Neural progenitor cell (in vitro differentiated cells): ENCODE data around the gene SERPINE1. TPM values are rescaled to one million over a fixed set of nuclear protein-coding genes. Genes with fewer than 3 reads are reported as not detected.
A peak's percentile ranks its signal among the peaks of the same experiment; 100 is the strongest.

ENCODE experiments used
- DNase-seq: peaks from one replicate; pipeline ENCODE4 v3.0.0-alpha.2; 2016; ENCODE audit warnings: low spot score
- H2AFZ ChIP-seq: fragments of 200-600 bp; sonication (generic); replicated peaks from 2 replicates; pipeline ENCODE4 v1.6.1; 2016; ENCODE audit warnings: antibody characterized with exemption
- H3F3A ChIP-seq: fragments of 200-600 bp; sonication (generic); 2 replicates; pipeline ENCODE4 v1.6.1; 2016; ENCODE audit warnings: antibody characterized with exemption, low read depth
- H3K27ac ChIP-seq: fragments of 200-600 bp; sonication (generic); 2 replicates; pipeline ENCODE4 v1.5.1; 2016; ENCODE audit warnings: mild to moderate bottlenecking
- H3K27me3 ChIP-seq: fragments of 200-600 bp; sonication (generic); 2 replicates; pipeline ENCODE4 v1.6.1; 2016; ENCODE audit warnings: mild to moderate bottlenecking, moderate library complexity
- H3K36me3 ChIP-seq: fragments of 200-600 bp; sonication (generic); 2 replicates; pipeline ENCODE4 v1.5.1; 2016
- H3K4me1 ChIP-seq: fragments of 200-600 bp; sonication (generic); 2 replicates; pipeline ENCODE4 v1.6.1; 2016; ENCODE audit warnings: mixed run types
- H3K4me2 ChIP-seq: fragments of 200-600 bp; sonication (generic); 2 replicates; pipeline ENCODE4 v1.6.1; 2016
- H3K4me3 ChIP-seq: fragments of 200-600 bp; sonication (generic); 2 replicates; pipeline ENCODE4 v1.5.1; 2016
- H3K79me2 ChIP-seq: fragments of 200-600 bp; sonication (generic); 2 replicates; pipeline ENCODE4 v1.6.1; 2016; ENCODE audit warnings: low read depth
- H3K9ac ChIP-seq: fragments of 200-600 bp; sonication (generic); 2 replicates; pipeline ENCODE4 v1.6.1; 2016
- H3K9me3 ChIP-seq: fragments of 200-600 bp; sonication (generic); 2 replicates; pipeline ENCODE4 v1.5.1; 2016; ENCODE audit warnings: low read depth
- H4K20me1 ChIP-seq: fragments of 200-600 bp; sonication (generic); 2 replicates; pipeline ENCODE4 v1.6.1; 2016; ENCODE audit warnings: low read depth
- H3K27ac Mint-ChIP-seq: 3 replicates; pipeline ENCODE4 v1.8.0; 2021; ENCODE audit warnings: mixed read lengths
- H3K27me3 Mint-ChIP-seq: 2 replicates; pipeline ENCODE4 v1.8.0; 2022; ENCODE audit warnings: low read depth, mild to moderate bottlenecking, inconsistent platforms, moderate library complexity, mixed read lengths; ENCODE audit not compliant: insufficient read depth
- H3K36me3 Mint-ChIP-seq: 3 replicates; pipeline ENCODE4 v1.8.0; 2021; ENCODE audit warnings: mixed read lengths
- H3K4me1 Mint-ChIP-seq: 3 replicates; pipeline ENCODE4 v1.8.0; 2021; ENCODE audit warnings: mixed read lengths
- H3K4me3 Mint-ChIP-seq: 3 replicates; pipeline ENCODE4 v1.8.0; 2021; ENCODE audit warnings: mild to moderate bottlenecking, moderate library complexity, mixed read lengths
- H3K9me3 Mint-ChIP-seq: 3 replicates; pipeline ENCODE4 v1.8.0; 2020; ENCODE audit warnings: mixed read lengths
- CTCF ChIP-seq: fragments of 200-600 bp; sonication (generic); IDR thresholded peaks from 2 replicates; pipeline ENCODE4 v1.5.1; 2017; ENCODE audit warnings: antibody characterized with exemption, mild to moderate bottlenecking
- EZH2 ChIP-seq: fragments of 200-600 bp; sonication (generic); IDR thresholded peaks from 2 replicates; pipeline ENCODE4 v1.6.1; 2017; ENCODE audit warnings: antibody characterized with exemption, mild to moderate bottlenecking, moderate library complexity
- EZH2phosphoT487 ChIP-seq: fragments of 200-600 bp; sonication (generic); IDR thresholded peaks from 2 replicates; pipeline ENCODE4 v1.6.1; 2017; ENCODE audit warnings: antibody characterized with exemption
- total RNA-seq: library from RNA; depleted of rRNA; stranded (reverse); fragments of >200 nt; gene quantifications from 2 replicates; pipeline ENCODE4 v1.2.3, GENCODE V29; 2015; ENCODE audit warnings: low replicate concordance

SERPINE1 gene
- total RNA-seq, 1 donor from 2014 or later, result not detected

GRCh38 chr7:101162551-101163278, 35.8 kb downstream of the SERPINE1 start:
- H3K4me3 Mint-ChIP-seq, result peak overlapping the region; percentile 81
- peak overlapping the region; percentile 51 for H3K4me3 ChIP-seq
- no peaks in the 10 kb centered on the region for H3K36me3 ChIP-seq
- peak; percentile 84 for DNase-seq
- H3K27ac ChIP-seq, result no peak overlapping the region
- peak overlapping the region; percentile 84 for H3K4me2 ChIP-seq
- H3K27me3 Mint-ChIP-seq, result peaks cover 41% of the 10 kb centered on the region
- H3K27ac Mint-ChIP-seq, result no peak overlapping the region
- peaks cover 70% of the 10 kb centered on the region for H3K27me3 ChIP-seq
- no peak overlapping the region for H3K9ac ChIP-seq
- peaks cover 40% of the 10 kb centered on the region for H3K4me1 ChIP-seq
- no peak for TF ChIP-seq EZH2
- TF ChIP-seq EZH2phosphoT487, result no peak
- TF ChIP-seq CTCF, result no peak
- H3K4me1 Mint-ChIP-seq, result peaks cover 34% of the 10 kb centered on the region
- H2AFZ ChIP-seq, result no peak overlapping the region
- H3K79me2 ChIP-seq, result no peaks in the 10 kb centered on the region
- H3K36me3 Mint-ChIP-seq, result peaks cover 10% of the 10 kb centered on the region
- no peaks in the 10 kb centered on the region for H3K9me3 ChIP-seq
- H3K9me3 Mint-ChIP-seq, result no peaks in the 10 kb centered on the region
- H3F3A ChIP-seq, result peaks cover 36% of the 10 kb centered on the region
- H4K20me1 ChIP-seq, result peaks cover 56% of the 10 kb centered on the region

- peak; percentile 63 for DNase-seq
- Histone ChIP-seq H3K9ac (no peak overlapping the region), H3K9me3 (no peaks in the 10 kb centered on the region), H3K4me3 (peak overlapping the region; percentile 51), H3K27ac (no peak overlapping the region), H3K79me2 (no peaks in the 10 kb centered on the region), H3F3A (peaks cover 36% of the 10 kb centered on the region), H3K4me2 (peak overlapping the region; percentile 84), H3K4me1 (peaks cover 41% of the 10 kb centered on the region), H3K27me3 (peaks cover 78% of the 10 kb centered on the region), H3K36me3 (no peaks in the 10 kb centered on the region), H2AFZ (no peak overlapping the region), H4K20me1 (peaks cover 62% of the 10 kb centered on the region)
- no peak overlapping the region for H3K27ac Mint-ChIP-seq
- H3K36me3 Mint-ChIP-seq, result peaks cover 6% of the 10 kb centered on the region
- peak overlapping the region; percentile 78 for H3K4me3 Mint-ChIP-seq
- H3K9me3 Mint-ChIP-seq, result no peaks in the 10 kb centered on the region
- TF ChIP-seq EZH2phosphoT487 (no peak), EZH2 (no peak), CTCF (no peak)
- peaks cover 38% of the 10 kb centered on the region for H3K4me1 Mint-ChIP-seq
- H3K27me3 Mint-ChIP-seq, result peaks cover 48% of the 10 kb centered on the region
These were observed 36.6 kb downstream of the SERPINE1 start for GRCh38 chr7:101163279-101164070.

- no peaks in the 10 kb centered on the region for H3K36me3 ChIP-seq
- H2AFZ ChIP-seq, result no peak overlapping the region
- no peak overlapping the region for H3K27ac ChIP-seq
- Mint-ChIP-seq H3K4me3 (peak overlapping the region; percentile 77), H3K9me3 (no peaks in the 10 kb centered on the region), H3K27ac (no peak overlapping the region), H3K27me3 (peaks cover 51% of the 10 kb centered on the region), H3K36me3 (peaks cover 5% of the 10 kb centered on the region), H3K4me1 (peaks cover 42% of the 10 kb centered on the region)
- H3K9ac ChIP-seq, result no peak overlapping the region
- H3F3A ChIP-seq, result peaks cover 36% of the 10 kb centered on the region
- TF ChIP-seq CTCF (no peak), EZH2 (peak; percentile 92), EZH2phosphoT487 (peak; percentile 95)
- peak; percentile 89 for DNase-seq
- H3K27me3 ChIP-seq, result peaks cover 86% of the 10 kb centered on the region
- H4K20me1 ChIP-seq, result peaks cover 62% of the 10 kb centered on the region
- H3K79me2 ChIP-seq, result no peaks in the 10 kb centered on the region
- peak overlapping the region; percentile 51 for H3K4me3 ChIP-seq
- no peaks in the 10 kb centered on the region for H3K9me3 ChIP-seq
- H3K4me1 ChIP-seq, result peaks cover 41% of the 10 kb centered on the region
- peak overlapping the region; percentile 84 for H3K4me2 ChIP-seq
These were observed 37.4 kb downstream of the SERPINE1 start for GRCh38 chr7:101164071-101164840.
